ENCODE data around the gene DNAJC3. TPM values are rescaled to one million over a fixed set of nuclear protein-coding genes. Genes with fewer than 3 reads are reported as not detected.

The DNAJC3 gene
- total and polyA plus RNA-seq, 2 of the 13 experiments (the other 11 are each of a cell fraction or from before 2014, with no cell fraction given): 10.4 to 48.2 TPM

- TF ChIP-seq ARID4A (CRISPR knock-in tag; IDR thresholded peaks at IDR 0.05; ENCODE audit: borderline replicate concordance) (no peak), ZBTB2 (CRISPR knock-in tag; IDR thresholded peaks at IDR 0.05; ENCODE audit: low read depth) (no peak), ZNF562 (CRISPR knock-in tag; IDR thresholded peaks at IDR 0.05; ENCODE audit: borderline replicate concordance) (no peak), FOXA1 (IDR thresholded peaks at IDR 0.05) (no peak), FOXA1 (CRISPR knock-in tag; IDR thresholded peaks at IDR 0.05) (no peak), TRAFD1 (CRISPR knock-in tag; IDR thresholded peaks at IDR 0.05; ENCODE audit: borderline replicate concordance) (no peak), HMG20B (CRISPR knock-in tag; conservative IDR thresholded peaks at IDR 0.05) (no peak), TRIM24 (CRISPR knock-in tag; IDR thresholded peaks at IDR 0.05) (no peak), ZNF280D (CRISPR knock-in tag; IDR thresholded peaks at IDR 0.05) (no peak), RNF219 (CRISPR knock-in tag; IDR thresholded peaks at IDR 0.05) (no peak), ZBTB3 (CRISPR knock-in tag; IDR thresholded peaks at IDR 0.05; ENCODE audit: borderline replicate concordance, low read depth) (no peak), NFE2L1 (CRISPR knock-in tag; IDR thresholded peaks at IDR 0.05; ENCODE audit: borderline replicate concordance) (peak; percentile 15; the same call in 1 of the 2 replicates), ZNF792 (CRISPR knock-in tag; IDR thresholded peaks at IDR 0.05) (no peak), DDIT3 (CRISPR knock-in tag; IDR thresholded peaks at IDR 0.05) (no peak), FOXK2 (IDR thresholded peaks at IDR 0.05) (no peak), ZFP37 (CRISPR knock-in tag; IDR thresholded peaks at IDR 0.05; ENCODE audit: borderline replicate concordance) (no peak)
Observed at GRCh38 chr13:95676105-95676761, 706 bp upstream of the DNAJC3 start (continued).
